Esophagus muscularis mucosa (tissue), 4 donors: ENCODE data around the gene HMGN5. TPM values are rescaled to one million over a fixed set of nuclear protein-coding genes. Genes with fewer than 3 reads are reported as not detected.
A peak's percentile ranks its signal among the peaks of the same experiment; 100 is the strongest.

ENCODE experiments used
- DNase-seq: peaks from one replicate; pipeline ENCODE4 v3.0.0-alpha.2; 2017; ENCODE audit errors: extremely low spot score
- H3K27ac ChIP-seq, 4 donors: fragments of 200-600 bp; sonication (generic); replicated peaks in 1 of 4; 1 replicate in 3 of 4; 2 replicates in 1 of 4; pipeline ENCODE4 v1.5.1; 2016 to 2019; ENCODE audit warnings: mild to moderate bottlenecking in 1 of 4
- H3K27me3 ChIP-seq, 4 donors: fragments of 200-600 bp; sonication (generic); one replicate each; pipeline versions ENCODE4 v1.5.1 to v1.6.0; 2016 to 2019
- H3K36me3 ChIP-seq, 4 donors: fragments of 200-600 bp; sonication (generic); one replicate each; pipeline ENCODE4 v1.5.1; 2016 to 2019
- H3K4me1 ChIP-seq, 4 donors: fragments of 200-600 bp; sonication (generic); one replicate each; pipeline ENCODE4 v1.5.1; 2016 to 2019
- H3K4me3 ChIP-seq, 4 donors: fragments of 200-600 bp; sonication (generic); 1 replicate in 2 of 4; 2 replicates in 2 of 4; pipeline ENCODE4 v1.5.1; 2016 to 2019; ENCODE audit warnings: mild to moderate bottlenecking in 4 of 4, moderate library complexity in 1 of 4
- H3K9me3 ChIP-seq, 4 donors: fragments of 200-600 bp; sonication (generic); 1 replicate in 3 of 4; 2 replicates in 1 of 4; pipeline ENCODE4 v1.5.1; 2016 to 2019
- EP300 ChIP-seq: sonication (generic); formaldehyde crosslinking; IDR thresholded peaks from one replicate; pipeline ENCODE4 v1.6.1; 2017; ENCODE audit warnings: antibody characterized with exemption
- POLR2A ChIP-seq: fragments of 450-650 bp; IDR thresholded peaks from one replicate; pipeline ENCODE4 v1.6.1; 2017; ENCODE audit warnings: antibody characterized with exemption, moderate library complexity, mild to moderate bottlenecking, low read depth
- POLR2AphosphoS5 ChIP-seq, 2 donors: sonication (generic); formaldehyde crosslinking; IDR thresholded peaks; one replicate each; pipeline ENCODE4 v1.6.1; 2017; ENCODE audit warnings: antibody characterized with exemption in 2 of 2
- WGBS: methylation state at CpG from one replicate; pipeline ENCODE4 v1.1.5; 2018; 5-methylcytosine and 5-hydroxymethylcytosine counted together
- intact Hi-C: fragments of 100-400 bp; cut with DNase I; formaldehyde crosslinking; loops from one replicate; pipeline ENCODE4 v1.15.1; 2023
- total RNA-seq, 4 donors: library from RNA; depleted of rRNA; stranded (reverse); fragments of >200 nt; gene quantifications; one replicate each; pipeline versions ENCODE4 v1.1.0 to v1.2.1, GENCODE V29; 2016
- TF ChIP-seq, protein P1 (sequence below), 3 experiments: fragments of 200-600 bp in 2 of 3; fragments of 450-650 bp in 1 of 3; sonication (generic) in 2 of 3; IDR thresholded peaks; one replicate each; pipeline ENCODE4 v1.5.1; 2017 to 2019; ENCODE audit warnings: antibody characterized with exemption in 3 of 3, mild to moderate bottlenecking in 2 of 3, moderate library complexity in 1 of 3

Gene HMGN5
- total RNA-seq, 4 donors from 2014 or later = 2.1 to 16.2 (median 3.2) TPM

DNA sequence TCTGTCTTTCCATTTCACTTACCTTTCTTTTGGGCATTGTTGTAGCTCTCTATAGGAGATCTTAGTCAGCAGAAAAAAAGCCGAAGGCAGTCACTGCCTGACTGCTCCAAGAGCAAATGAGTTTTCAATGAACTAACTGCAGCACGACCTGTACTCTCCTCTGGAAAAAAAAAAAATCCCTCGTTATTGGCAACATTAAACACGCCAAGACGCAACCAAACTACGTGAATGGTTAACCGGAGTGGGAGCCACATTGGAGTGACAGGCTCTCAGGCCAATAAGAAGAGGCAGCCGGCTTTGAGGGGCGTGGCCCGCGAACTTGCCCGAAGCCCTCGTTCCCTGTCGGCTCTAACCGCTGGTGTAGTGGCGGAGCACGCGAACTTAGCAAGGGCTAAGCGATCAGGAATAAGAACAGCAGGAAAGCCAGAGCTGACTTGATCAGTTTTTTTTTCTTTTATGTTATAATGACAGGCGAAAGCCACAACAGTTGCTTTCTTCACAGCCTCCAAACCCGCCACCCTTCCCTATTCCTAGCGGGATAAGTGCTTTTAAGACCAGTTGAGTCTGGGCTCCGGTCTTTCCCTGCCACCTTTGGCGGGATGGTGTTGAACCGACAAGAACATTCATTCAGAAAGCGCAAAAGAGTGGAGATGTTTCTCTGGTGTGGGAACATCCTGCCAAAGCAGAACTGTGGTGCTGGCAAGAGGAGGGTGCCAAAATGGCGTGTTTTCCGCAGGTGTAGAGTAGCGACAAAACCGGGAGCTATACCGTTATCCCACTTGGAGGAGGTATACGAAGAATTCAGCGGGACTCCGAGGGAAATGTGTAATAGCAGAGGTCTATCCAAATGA is 80.0 kb downstream of the HMGN5 start:
- intact Hi-C loops = loop anchor here (5.0 kb wide), 1 partner anchor 314 kb away; the partner anchor contains the start of gene BRWD3

DNA sequence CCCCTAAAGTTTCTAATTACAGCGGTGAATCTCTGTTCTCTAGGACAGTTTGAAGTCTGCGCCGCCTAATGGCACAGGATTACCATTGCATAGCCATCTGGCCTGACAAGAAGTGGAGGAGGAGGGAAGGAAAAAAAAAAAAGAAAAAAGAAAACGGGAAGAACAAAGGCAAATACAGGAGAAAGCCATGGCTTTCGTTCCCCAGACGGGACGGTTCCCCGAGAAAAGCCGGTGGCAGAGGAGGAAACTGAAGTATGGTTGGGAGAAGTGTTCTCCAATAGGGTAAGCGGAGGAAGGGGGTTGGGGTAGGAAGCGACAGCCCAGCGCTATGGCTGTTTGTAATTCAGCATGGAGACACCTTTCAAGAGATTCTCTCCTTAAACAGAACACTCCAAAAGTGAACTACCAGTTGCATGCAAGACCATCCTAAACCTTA is 80.8 kb downstream of the HMGN5 start:
- intact Hi-C loops = loop anchor here (5.0 kb wide), 1 partner anchor 314 kb away; the partner anchor contains the start of gene BRWD3
- H3K4me1 ChIP-seq = peaks cover 0 to 10% (median 6%) of the 10 kb centered on the region in 4 donors
- no peaks in the 10 kb centered on the region for H3K27me3 ChIP-seq
- H3K36me3 ChIP-seq = no peaks in the 10 kb centered on the region
- H3K9me3 ChIP-seq = no peaks in the 10 kb centered on the region
- DNase-seq = no peak
- TF ChIP-seq, protein P1, sequence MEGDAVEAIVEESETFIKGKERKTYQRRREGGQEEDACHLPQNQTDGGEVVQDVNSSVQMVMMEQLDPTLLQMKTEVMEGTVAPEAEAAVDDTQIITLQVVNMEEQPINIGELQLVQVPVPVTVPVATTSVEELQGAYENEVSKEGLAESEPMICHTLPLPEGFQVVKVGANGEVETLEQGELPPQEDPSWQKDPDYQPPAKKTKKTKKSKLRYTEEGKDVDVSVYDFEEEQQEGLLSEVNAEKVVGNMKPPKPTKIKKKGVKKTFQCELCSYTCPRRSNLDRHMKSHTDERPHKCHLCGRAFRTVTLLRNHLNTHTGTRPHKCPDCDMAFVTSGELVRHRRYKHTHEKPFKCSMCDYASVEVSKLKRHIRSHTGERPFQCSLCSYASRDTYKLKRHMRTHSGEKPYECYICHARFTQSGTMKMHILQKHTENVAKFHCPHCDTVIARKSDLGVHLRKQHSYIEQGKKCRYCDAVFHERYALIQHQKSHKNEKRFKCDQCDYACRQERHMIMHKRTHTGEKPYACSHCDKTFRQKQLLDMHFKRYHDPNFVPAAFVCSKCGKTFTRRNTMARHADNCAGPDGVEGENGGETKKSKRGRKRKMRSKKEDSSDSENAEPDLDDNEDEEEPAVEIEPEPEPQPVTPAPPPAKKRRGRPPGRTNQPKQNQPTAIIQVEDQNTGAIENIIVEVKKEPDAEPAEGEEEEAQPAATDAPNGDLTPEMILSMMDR (IDR thresholded peaks at IDR 0.05) = peak; percentile 35 to 60 (median 56)
- TF ChIP-seq EP300 (no peak), POLR2A (no peak)
- H3K27ac ChIP-seq = peak overlapping the region; percentile 71 to 83 (median 72)
- 23% methylated on average over 12 of the region's 12 CpGs for WGBS
- peak overlapping the region; percentile 54 to 61 (median 58) for H3K4me3 ChIP-seq

More for the DNA sequence above, 80.0 kb downstream of the HMGN5 start:
- no peaks in the 10 kb centered on the region for H3K36me3 ChIP-seq
- TF ChIP-seq POLR2AphosphoS5 (IDR thresholded peaks at IDR 0.05) = peak; percentile 72 to 73
- TF ChIP-seq, protein P1 (IDR thresholded peaks at IDR 0.05) = no peak
- peak overlapping the region; percentile 54 to 61 (median 58) for H3K4me3 ChIP-seq
- DNase-seq = peak; percentile 95
- H3K27ac ChIP-seq = peak overlapping the region; percentile 71 to 83 (median 72)
- peaks cover 0 to 10% (median 6%) of the 10 kb centered on the region in 4 donors for H3K4me1 ChIP-seq
- H3K27me3 ChIP-seq = no peaks in the 10 kb centered on the region
- H3K9me3 ChIP-seq = no peaks in the 10 kb centered on the region
- WGBS = 26% methylated on average over 33 of the region's 34 CpGs

- no peak for DNase-seq
- peak overlapping the region; percentile 54 to 61 (median 58) for H3K4me3 ChIP-seq
- TF ChIP-seq, protein P1 (IDR thresholded peaks at IDR 0.05) = no peak
- no peak for TF ChIP-seq EP300
- peak overlapping the region; percentile 71 to 83 (median 72) for H3K27ac ChIP-seq
- intact Hi-C loops = loop anchor here (5.0 kb wide), 1 partner anchor 313 kb away; the partner anchor contains the start of gene BRWD3
- H3K27me3 ChIP-seq = no peaks in the 10 kb centered on the region
- 36% methylated on average over 17 of the region's 17 CpGs for WGBS
- H3K36me3 ChIP-seq = no peaks in the 10 kb centered on the region
- H3K9me3 ChIP-seq = no peaks in the 10 kb centered on the region
- peaks cover 0 to 10% (median 6%) of the 10 kb centered on the region in 4 donors for H3K4me1 ChIP-seq
Observed at GRCh38 chrX:81120258-81120935, 81.3 kb downstream of the HMGN5 start.

DNA sequence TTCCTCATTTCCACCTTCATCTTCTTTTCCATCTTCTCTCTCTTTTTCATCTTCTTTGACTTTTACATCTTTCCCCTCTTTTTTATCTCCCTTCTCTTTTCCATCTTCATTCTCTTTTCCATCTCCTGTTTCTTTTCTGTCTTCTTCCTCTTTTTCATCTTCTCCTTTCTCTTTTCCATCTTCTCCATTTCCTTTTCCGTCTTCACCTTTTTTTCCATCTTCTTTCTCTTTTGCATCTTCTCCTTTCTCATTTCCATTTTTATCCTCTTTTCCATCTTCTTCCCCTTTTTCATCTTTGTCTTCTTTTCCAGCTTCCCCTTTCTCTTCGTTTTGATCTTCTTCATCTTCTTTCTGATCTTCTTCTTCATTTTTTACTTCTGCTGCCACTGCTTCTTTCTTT is 87.0 kb downstream of the HMGN5 start:
- no peak overlapping the region for H3K4me3 ChIP-seq
- H3K27me3 ChIP-seq = no peaks in the 10 kb centered on the region
- TF ChIP-seq, protein P1 (IDR thresholded peaks at IDR 0.05) = no peak
- TF ChIP-seq POLR2A (no peak), EP300 (no peak), POLR2AphosphoS5 (IDR thresholded peaks at IDR 0.05) (no peak)
- H3K4me1 ChIP-seq = peaks cover 0 to 2% (median 1%) of the 10 kb centered on the region in 4 donors
- intact Hi-C loops = no loop called here
- no peaks in the 10 kb centered on the region for H3K9me3 ChIP-seq
- DNase-seq = no peak
- 40% methylated on average over 2 of the region's 2 CpGs for WGBS
- H3K27ac ChIP-seq = no peak overlapping the region
- H3K36me3 ChIP-seq = no peaks in the 10 kb centered on the region
